MCF 10A (cell line): ENCODE results near the gene CPN2. TPM values are rescaled to one million over a fixed set of nuclear protein-coding genes. Genes with fewer than 3 reads are reported as not detected.

Source experiments
- BruUV-seq: library from RNA; stranded (reverse); fragments of 400-500 nt; replicated peaks from 2 replicates; lab custom pipeline; 2021; lab: Mats Ljungman, UMichigan
- CTCF ChIA-PET: fragments of 300-600 bp; sonication (Branson Sonifier 250); formaldehyde crosslinking; extraction: SDS; loops from one replicate; lab custom pipeline; 2021; ENCODE audit warnings: antibody characterized with exemption, inconsistent platforms; lab: Yijun Ruan, JAX
- POLR2A ChIA-PET: fragments of 300-600, 350-650 bp; sonication (Branson Sonifier 250); formaldehyde crosslinking; extraction: SDS; loops from one replicate; lab custom pipeline; 2020; ENCODE audit warnings: antibody characterized with exemption, inconsistent platforms; lab: Yijun Ruan, JAX
- DNase-seq: peaks from one replicate; pipeline ENCODE4 v3.0.0-alpha.2; 2018; ENCODE audit not compliant: unreplicated experiment
- H3K27ac Mint-ChIP-seq: one replicate; pipeline ENCODE4 v1.8.0; 2022; ENCODE audit warnings: mild to moderate bottlenecking, low read depth, mixed read lengths; ENCODE audit not compliant: unreplicated experiment
- H3K27me3 Mint-ChIP-seq: one replicate; pipeline ENCODE4 v1.8.0; 2022; ENCODE audit warnings: mixed read lengths; ENCODE audit not compliant: insufficient read depth, unreplicated experiment
- H3K36me3 Mint-ChIP-seq: one replicate; pipeline ENCODE4 v1.8.0; 2022; ENCODE audit warnings: mild to moderate bottlenecking, moderate library complexity, mixed read lengths; ENCODE audit not compliant: insufficient read depth, unreplicated experiment
- H3K4me1 Mint-ChIP-seq: one replicate; pipeline ENCODE4 v1.8.0; 2022; ENCODE audit warnings: mixed read lengths; ENCODE audit not compliant: insufficient read depth, unreplicated experiment
- H3K4me3 Mint-ChIP-seq: one replicate; pipeline ENCODE4 v1.8.0; 2022; ENCODE audit warnings: mild to moderate bottlenecking, moderate library complexity, mixed read lengths; ENCODE audit not compliant: unreplicated experiment
- H3K9me3 Mint-ChIP-seq: one replicate; pipeline ENCODE4 v1.8.0; 2022; ENCODE audit warnings: mixed read lengths; ENCODE audit not compliant: unreplicated experiment
- CTCF ChIP-seq: fragments of 200-600 bp; IDR thresholded peaks from one replicate; pipeline ENCODE4 v1.8.0; 2022; ENCODE audit warnings: antibody characterized with exemption, mild to moderate bottlenecking; ENCODE audit not compliant: unreplicated experiment
- intact Hi-C: fragments of 100-400 bp; cut with micrococcal nuclease; formaldehyde crosslinking; loops from 2 replicates; pipeline ENCODE4 v1.14.1; 2022
- total RNA-seq: library from RNA; stranded (reverse); gene quantifications from 2 replicates; pipeline ENCODE4 v1.2.3, GENCODE V29; 2022

CPN2 gene
- total RNA-seq, 1 experiment from 2014 or later: not detected

- TF ChIP-seq CTCF: no peak
- no peak for DNase-seq
- POLR2A ChIA-PET: interaction anchor here (0.6 to 5.1 kb wide), 8 partner anchors 10 to 553 kb away, joined by 3 to 36 read pairs (median 4); no protein-coding TSS in a partner anchor
- H3K4me1 Mint-ChIP-seq: peaks cover 28% of the 10 kb centered on the region
- H3K4me3 Mint-ChIP-seq: peak overlapping the region; percentile 77
- H3K36me3 Mint-ChIP-seq: no peaks in the 10 kb centered on the region
- H3K27me3 Mint-ChIP-seq: no peaks in the 10 kb centered on the region
- H3K9me3 Mint-ChIP-seq: no peaks in the 10 kb centered on the region
- peak overlapping the region; percentile 90 for H3K27ac Mint-ChIP-seq
- BruUV-seq: TSS peak; percentile 47
- CTCF ChIA-PET: interaction anchor here (0.7 to 8.9 kb wide), 9 partner anchors 11 to 129 kb away, joined by 3 to 88 read pairs (median 4); partner anchors contain the start of gene GP5
- intact Hi-C loops: loop anchor here (1.0 to 2.0 kb wide), 4 partner anchors 12 to 259 kb away; no protein-coding TSS in a partner anchor
Observed at GRCh38 chr3:194333981-194334320, 17.2 kb downstream of the CPN2 start.

GRCh38 chr3:194333212-194333980 lies 17.7 kb downstream of the CPN2 start:
- peak; percentile 97 for TF ChIP-seq CTCF
- Mint-ChIP-seq H3K27ac (peak overlapping the region; percentile 90), H3K4me3 (peak overlapping the region; percentile 77), H3K9me3 (no peaks in the 10 kb centered on the region), H3K27me3 (no peaks in the 10 kb centered on the region), H3K36me3 (no peaks in the 10 kb centered on the region), H3K4me1 (peaks cover 28% of the 10 kb centered on the region)
- no TSS peak for BruUV-seq
- DNase-seq: peak; percentile 97
- ChIA-PET POLR2A (interaction anchor here (0.5 to 5.1 kb wide), 8 partner anchors 10 to 552 kb away, joined by 3 to 36 read pairs (median 4); no protein-coding TSS in a partner anchor), CTCF (interaction anchor here (0.7 to 8.9 kb wide), 9 partner anchors 11 to 160 kb away, joined by 3 to 88 read pairs (median 3); partner anchors contain the start of gene GP5)
- intact Hi-C loops: loop anchor here (1.0 to 2.0 kb wide), 4 partner anchors 11 to 259 kb away; no protein-coding TSS in a partner anchor

GRCh38 chr3:194332858-194333211 lies 18.3 kb downstream of the CPN2 start:
- H3K36me3 Mint-ChIP-seq: no peaks in the 10 kb centered on the region
- no TSS peak for BruUV-seq
- ChIA-PET CTCF (interaction anchor here (0.6 to 8.9 kb wide), 6 partner anchors 12 to 1355 kb away, joined by 3 to 88 read pairs (median 3); no protein-coding TSS in a partner anchor), POLR2A (interaction anchor here (0.5 to 5.1 kb wide), 6 partner anchors 10 to 552 kb away, joined by 3 to 36 read pairs (median 4); no protein-coding TSS in a partner anchor)
- no peaks in the 10 kb centered on the region for H3K27me3 Mint-ChIP-seq
- peak overlapping the region; percentile 77 for H3K4me3 Mint-ChIP-seq
- no peaks in the 10 kb centered on the region for H3K9me3 Mint-ChIP-seq
- peak overlapping the region; percentile 90 for H3K27ac Mint-ChIP-seq
- no peak for DNase-seq
- TF ChIP-seq CTCF: no peak
- intact Hi-C loops: loop anchor here (1.0 to 2.0 kb wide), 4 partner anchors 11 to 260 kb away; no protein-coding TSS in a partner anchor
- peaks cover 28% of the 10 kb centered on the region for H3K4me1 Mint-ChIP-seq

DNA sequence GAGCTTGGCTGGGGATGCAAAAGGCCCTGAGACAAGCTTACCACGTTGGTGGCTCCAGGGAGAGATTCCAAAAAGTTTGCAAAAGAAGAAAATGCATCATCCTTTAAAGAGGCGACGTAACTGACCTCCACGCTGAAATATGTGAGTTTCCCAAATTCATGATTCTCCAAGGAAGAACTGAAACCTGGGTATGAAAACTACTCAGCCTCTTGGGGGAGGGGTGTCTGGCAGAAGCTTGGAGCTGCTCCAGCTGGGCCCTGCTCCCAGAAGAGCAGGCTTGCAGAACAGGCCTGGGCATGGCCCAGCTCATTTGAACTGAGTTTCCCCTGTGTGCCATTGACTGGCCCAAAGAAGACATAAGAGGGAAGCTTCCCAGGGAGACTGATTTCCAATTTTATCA lies 20.5 kb downstream of the CPN2 start:
- Mint-ChIP-seq H3K27me3 (no peaks in the 10 kb centered on the region), H3K4me1 (peaks cover 28% of the 10 kb centered on the region), H3K27ac (peak overlapping the region; percentile 75), H3K4me3 (peak overlapping the region; percentile 40), H3K36me3 (no peaks in the 10 kb centered on the region), H3K9me3 (no peaks in the 10 kb centered on the region)
- peak; percentile 96 for DNase-seq
- BruUV-seq: no TSS peak
- no peak for TF ChIP-seq CTCF
- POLR2A ChIA-PET: interaction anchor here (0.5 to 2.6 kb wide), 14 partner anchors 8 to 550 kb away, joined by 3 to 38 read pairs (median 6); partner anchors contain the start of gene HES1
- intact Hi-C loops: no loop called here
- CTCF ChIA-PET: interaction anchor here (0.6 to 8.9 kb wide), 5 partner anchors 8 to 572 kb away, joined by 3 to 88 read pairs (median 8); no protein-coding TSS in a partner anchor
